Left lobe of liver (tissue), 2 donors: Measurements from ENCODE around the gene OVCA2. TPM values are rescaled to one million over a fixed set of nuclear protein-coding genes. Genes with fewer than 3 reads are reported as not detected.
A peak's percentile ranks its signal among the peaks of the same experiment; 100 is the strongest.

Source experiments
- ATAC-seq: fragments of 200-7000 bp; cut with Tn5 transposase; one replicate; pipeline ENCODE4 v1.9.1; 2020; ENCODE audit warnings: mild to moderate bottlenecking, moderate library complexity
- DNase-seq: peaks from one replicate; pipeline ENCODE4 v3.0.0-alpha.2; 2020; ENCODE audit warnings: low spot score
- total RNA-seq: library from RNA; stranded (reverse); gene quantifications from one replicate; pipeline ENCODE4 v1.2.1, GENCODE V29; 2021
- donor health status: DM: no; HTN: no; CAD: no; lungs with moderate emphysema.
- donor health status: DM: no; HTN: yes; CAD: no.

Gene OVCA2
- total RNA-seq, 1 donor from 2014 or later = 15.3 TPM

DNA sequence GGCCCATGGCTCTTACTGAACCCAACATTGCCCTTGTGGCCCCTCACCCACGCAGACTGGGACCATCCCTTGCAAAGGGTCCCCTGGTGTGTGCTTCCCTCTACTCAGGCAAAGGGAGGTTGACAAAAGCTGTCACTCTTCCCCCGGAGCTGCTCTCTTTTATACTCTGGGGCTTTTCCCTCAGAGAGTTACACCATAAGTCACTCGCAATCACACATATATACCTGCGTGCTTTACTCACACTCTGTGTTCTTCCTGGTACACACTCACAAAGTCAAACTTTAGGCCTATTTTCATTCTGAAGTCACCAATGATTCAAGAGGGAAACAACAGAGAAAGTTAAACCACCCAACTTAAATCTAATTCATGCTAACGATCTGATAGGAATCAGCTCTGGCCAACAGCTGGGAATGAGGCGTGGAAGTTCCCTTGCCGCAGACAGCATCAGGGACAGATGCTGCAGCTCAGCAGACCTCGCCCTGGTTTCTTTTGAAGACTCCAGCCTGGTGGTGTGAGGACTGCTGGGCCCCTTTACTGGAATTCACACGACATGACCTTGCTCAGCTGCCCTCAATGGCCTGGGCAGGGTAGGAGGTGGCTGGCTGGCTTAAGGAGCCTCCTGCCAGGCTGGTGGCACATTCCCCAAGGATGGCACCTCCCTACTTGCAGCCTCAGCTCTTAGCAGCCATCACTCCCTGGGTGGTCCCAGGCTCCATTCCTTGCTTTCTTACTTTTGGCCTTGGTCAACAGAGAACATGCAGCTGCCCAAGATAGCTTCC lies 40.4 kb downstream of the OVCA2 start:
- DNase-seq (no peak), ATAC-seq (no peak)

DNA sequence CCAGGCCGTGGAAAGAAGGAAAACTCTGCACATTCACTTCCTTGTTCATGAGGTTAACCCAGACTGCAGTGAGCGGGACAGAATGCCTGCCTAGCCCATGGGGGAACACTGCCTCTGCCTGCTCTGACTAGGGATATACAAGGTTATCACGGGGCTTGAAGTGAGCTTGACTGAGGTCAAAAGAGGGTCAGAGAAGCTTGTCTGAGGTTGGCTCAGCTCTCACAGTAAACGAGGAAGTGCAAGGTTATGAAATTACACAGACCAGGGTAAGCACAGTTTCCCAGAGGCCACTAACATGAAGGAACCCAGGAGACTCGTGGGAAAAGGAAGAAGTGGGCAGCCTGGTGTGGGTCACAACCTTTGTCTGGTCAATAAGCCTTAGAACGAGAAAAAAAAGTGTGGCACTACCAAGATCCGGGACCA lies 41.8 kb downstream of the OVCA2 start:
- no peak for DNase-seq

DNA sequence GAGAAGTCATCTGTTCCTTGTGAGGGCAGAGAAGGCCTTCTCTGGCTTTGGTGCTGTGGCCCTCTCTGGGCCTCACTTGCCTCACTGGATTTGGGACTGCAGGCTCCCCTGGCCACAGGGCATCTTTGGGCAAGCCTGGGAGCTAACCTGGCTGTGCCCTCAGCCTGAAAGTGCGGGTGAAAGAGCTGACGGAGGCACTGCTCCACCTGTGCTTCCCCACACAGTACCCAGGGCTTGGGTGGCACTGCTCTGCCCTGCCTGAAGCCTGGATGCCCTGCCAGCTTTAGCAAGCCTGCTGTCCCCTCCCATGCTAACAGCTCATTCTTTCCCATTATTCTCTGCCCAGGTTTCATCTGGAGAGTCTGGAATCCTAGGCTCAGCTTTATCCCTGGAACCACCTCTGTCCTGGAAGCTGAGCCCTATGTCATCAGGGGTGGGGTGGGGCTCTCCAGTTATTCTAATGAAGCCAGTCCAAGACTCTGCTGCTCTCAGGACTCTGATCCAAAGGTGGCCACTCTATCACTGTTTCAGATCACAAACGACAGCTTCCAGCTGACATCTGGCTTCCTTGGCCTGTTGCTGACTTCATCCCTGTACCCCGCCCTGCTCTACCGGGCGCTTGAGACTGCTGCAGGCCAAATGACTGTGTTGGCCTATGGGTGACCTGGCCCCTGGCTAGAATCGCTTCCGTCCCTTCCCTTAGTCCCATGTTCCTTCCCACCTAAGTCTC lies 42.4 kb downstream of the OVCA2 start:
- peak; percentile 8 for ATAC-seq
- no peak for DNase-seq

More for the DNA sequence above, 41.8 kb downstream of the OVCA2 start:
- peak; percentile 65 for ATAC-seq

DNA sequence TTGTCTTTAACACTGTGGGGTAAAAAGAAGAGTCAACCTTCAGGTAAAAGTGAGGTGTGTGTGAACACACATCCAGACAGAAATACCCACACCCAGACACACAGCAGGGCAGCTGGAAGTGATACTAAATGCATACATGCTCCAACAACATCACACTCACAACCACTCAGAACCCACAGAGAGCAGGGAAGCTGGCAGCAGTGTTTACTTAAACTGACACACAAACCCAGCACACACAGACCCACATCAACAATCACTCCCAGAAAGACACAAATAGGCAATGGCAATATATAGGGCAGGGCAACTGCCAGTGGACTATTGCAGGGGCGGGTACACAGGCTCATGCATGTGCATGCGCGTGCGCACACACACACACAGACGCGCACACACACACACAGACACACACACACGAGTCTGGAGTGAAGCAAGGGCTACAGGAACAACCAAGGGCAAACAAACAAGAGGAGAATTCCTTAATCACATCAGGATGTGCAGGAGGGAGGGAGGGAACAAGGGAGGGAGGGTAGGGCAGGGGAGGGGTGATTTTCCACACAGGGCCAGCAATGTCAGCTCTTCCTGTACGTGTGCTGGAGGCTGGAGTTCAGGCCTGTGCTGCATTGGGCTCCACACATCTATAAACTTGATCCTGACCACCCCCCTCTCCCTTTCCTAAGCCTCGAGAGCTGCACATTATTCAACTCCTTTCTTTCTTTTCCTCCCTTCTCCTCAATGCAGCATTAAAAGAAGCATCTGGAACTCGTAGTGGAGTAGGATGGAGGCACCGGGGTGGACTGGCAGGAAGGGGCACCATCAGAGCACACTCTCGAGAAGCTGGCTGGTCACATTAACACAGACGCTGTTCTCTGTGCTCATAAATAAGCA lies 43.2 kb downstream of the OVCA2 start:
- ATAC-seq = peak; percentile 40
- no peak for DNase-seq

DNA sequence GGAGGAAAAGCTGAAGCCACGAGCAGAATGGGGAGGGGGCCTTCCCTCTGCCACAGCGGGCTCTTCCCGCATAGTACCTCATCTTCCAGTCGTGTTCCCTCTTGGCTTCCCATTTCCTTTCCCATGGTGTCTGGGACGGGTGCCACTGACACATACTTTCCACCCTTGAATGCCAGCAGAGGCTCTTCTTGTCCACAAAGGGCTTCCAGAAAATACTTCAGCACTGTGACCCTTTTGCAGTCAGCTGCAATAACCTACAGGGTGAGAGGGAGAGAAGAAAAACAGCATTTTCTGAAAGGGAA lies 43.8 kb downstream of the OVCA2 start:
- DNase-seq = no peak

DNA sequence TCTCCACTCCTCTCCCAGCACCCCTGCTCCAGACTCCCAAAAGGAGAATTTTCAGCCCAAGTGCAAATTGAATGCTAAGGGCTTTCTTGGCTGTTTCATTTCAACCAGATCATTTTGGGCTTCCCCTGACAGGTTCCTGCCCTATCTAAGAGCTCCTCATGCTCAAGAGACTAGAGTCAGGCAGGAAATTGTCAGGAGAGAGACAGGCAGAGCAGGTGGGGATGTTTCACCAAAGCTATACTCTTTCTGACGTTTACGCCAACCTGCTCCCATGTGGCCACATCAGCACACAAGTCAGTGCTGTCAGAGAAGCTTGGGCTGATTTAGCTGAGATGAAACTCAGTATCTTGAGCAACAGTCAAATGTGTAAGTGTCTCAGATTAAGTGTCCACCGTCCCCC lies 44.5 kb downstream of the OVCA2 start:
- no peak for ATAC-seq
- no peak for DNase-seq

More for the DNA sequence above, 43.8 kb downstream of the OVCA2 start:
- no peak for ATAC-seq

DNA sequence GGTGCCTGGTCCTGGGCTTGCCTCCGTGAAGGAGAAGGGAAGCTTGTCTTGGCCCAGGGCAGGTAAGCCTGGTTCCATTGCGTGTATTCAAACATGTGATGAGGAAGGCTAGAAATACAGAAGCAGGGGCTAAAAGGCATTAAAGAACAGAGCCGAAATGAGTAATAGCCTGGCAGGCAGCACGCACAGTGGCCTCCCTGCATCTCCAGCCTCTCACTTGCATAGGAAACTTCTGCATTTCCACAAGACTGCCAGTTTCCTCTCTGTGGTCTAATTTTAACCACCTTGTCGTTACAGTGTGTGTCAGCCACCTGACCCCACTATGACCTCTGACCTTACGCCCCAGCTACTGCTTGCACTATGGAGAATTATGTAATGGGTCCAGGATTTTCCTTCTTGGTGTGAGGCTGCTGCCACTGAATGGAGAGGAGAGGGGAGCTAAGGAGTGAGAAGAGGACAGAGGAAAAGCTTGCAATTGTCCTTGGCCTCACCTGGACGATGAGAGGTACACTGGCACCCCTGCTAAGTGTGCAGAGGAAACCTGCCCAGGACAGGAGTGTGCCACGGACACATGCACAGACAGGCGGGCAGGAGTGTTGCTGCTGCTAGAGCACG lies 45.9 kb downstream of the OVCA2 start:
- ATAC-seq (peak; percentile 26), DNase-seq (no peak)

DNA sequence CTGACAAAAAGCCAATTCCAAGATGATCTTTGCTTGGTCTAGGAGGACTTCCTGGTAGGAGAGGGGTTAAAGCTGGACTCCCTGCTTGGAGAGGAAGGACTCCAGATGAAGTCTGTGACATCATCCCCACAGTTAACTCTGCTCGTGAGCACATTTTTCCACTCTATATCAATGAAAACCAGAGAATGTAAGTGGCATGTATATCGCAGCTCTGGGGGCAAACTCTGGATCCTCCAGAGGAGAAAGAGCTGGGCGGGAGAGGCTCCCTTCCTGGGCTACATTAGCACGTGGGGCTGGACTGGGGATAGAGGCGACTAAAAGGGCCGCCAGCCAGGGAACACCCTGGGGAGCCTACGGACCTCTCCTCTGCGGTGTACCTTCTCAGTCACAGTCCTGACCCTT lies 47.2 kb downstream of the OVCA2 start:
- DNase-seq (no peak), ATAC-seq (no peak)

DNA sequence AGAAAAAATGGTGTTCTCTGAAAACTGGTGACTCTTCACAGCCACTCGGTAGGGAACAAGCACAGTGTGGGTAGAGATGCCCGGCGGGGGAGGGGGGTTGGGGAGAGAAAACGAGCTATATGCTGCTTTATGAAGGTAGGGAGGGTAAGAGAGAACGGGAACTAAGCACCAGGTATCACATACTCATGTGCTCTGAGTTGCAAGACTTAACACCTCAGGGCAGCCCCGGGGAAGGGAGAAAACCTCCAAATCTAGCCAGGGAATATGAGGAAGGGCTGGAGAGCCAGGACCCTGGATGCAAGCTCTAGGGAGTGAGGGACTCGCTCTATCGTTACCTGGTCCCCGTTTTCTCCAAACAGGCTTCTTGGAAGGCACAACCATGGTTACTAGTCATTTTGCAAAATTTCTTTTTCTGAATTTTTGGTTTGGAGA lies 48.4 kb downstream of the OVCA2 start:
- DNase-seq (no peak), ATAC-seq (no peak)

DNA sequence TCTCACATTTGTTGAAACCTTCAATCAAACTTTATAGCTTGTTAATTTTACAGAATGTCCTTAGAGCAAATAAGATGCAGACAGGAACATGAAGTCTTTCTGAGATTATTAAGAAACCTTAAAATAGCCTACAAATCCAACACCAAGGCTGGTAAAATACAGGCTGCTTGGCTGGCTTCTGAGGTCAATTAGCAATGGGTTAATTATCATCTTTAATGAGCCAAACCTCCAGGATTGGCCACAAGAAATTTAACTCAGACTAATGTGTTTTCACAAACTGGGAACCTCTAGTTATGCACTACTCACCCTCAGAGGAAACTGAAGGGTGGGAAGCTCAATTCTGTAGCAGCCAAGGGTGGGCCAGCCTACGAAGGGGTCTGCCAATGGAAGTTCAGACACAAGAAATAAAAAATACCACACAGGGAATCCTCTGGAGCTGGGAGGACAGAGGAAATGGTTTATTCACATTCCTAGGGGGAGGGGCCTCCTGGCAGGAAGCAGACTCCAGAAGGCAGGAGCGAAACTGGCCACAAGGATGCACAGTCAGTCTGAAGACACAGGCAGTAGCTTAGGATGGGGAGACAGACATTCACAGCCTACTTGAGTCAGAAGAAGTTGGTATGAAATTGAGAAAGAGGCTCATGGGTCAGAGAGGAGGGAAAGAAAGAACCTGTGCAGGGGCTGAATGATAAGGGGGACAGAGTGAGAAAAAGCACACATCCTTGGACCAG lies 49.1 kb downstream of the OVCA2 start:
- DNase-seq (no peak), ATAC-seq (no peak)

DNA sequence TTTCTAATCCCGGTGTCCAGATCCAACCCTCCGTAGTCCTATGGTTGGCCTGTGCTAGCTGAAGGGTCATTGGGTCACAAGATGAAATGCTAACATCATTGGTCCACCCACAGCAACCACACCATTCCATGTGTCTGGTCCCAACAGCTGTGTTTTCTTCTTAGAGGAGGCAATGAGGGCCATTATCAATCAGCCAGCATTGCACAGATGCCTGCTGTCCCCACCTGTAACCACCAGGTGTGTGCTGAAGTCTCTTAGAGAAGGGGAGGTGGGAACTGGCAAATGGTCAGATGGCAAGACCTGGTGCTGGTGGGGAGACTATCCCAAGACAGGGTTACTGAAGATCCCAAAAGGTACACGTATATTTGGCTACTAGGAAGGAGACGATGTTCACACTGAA lies 50.4 kb downstream of the OVCA2 start:
- DNase-seq (no peak), ATAC-seq (no peak)

Other genes with a start within 250 kb of the OVCA2 start
- 6.4 TPM for gene SMYD4, start 212.1 kb upstream of the OVCA2 start, total RNA-seq
- 33.3 TPM for gene RPA1, start 212.0 kb upstream of the OVCA2 start, total RNA-seq
- 1.8 TPM for gene RTN4RL1, start 16.7 kb upstream of the OVCA2 start, total RNA-seq
- gene DPH1, start 11.9 kb upstream of the OVCA2 start, total RNA-seq = 38.8 TPM
- 9.9 TPM for gene HIC1, start 13.1 kb downstream of the OVCA2 start, total RNA-seq